A549 (cell line): ENCODE measurements around the gene L3MBTL4. TPM values are rescaled to one million over a fixed set of nuclear protein-coding genes. Genes with fewer than 3 reads are reported as not detected.

Source experiments
- ATAC-seq, 2 experiments: fragments of 200-7000 bp in 1 of 2; fragments of >200 bp in 1 of 2; cut with Nextera tagmentation in 1 of 2; cut with Tn5 transposase in 1 of 2; 3 replicates each; pipeline versions ENCODE4 v1.8.0 to v1.9.1; 2018 to 2020; ENCODE audit warnings: mild to moderate bottlenecking in 1 of 2, moderate library complexity in 1 of 2
- CTCF ChIA-PET: fragments of 300-600 bp; sonication (Branson Sonifier 250); formaldehyde crosslinking; extraction: SDS; loops from one replicate; lab custom pipeline; 2021; ENCODE audit warnings: antibody characterized with exemption, inconsistent platforms; lab: Yijun Ruan, JAX
- POLR2A ChIA-PET: fragments of 350-600 bp; formaldehyde crosslinking; extraction: SDS; loops from one replicate; lab custom pipeline; 2021; ENCODE audit warnings: antibody characterized with exemption, inconsistent platforms; lab: Yijun Ruan, JAX
- DNase-seq, 2 experiments: peaks; one replicate each; pipeline versions ENCODE4 v3.0.0 to v3.0.0-alpha.2; 2011 to 2016; ENCODE audit warnings: low read depth in 1 of 2, low spot score in 1 of 2
- FAIRE-seq: peaks from 2 replicates; lab custom pipeline; 2011; peaks lifted over from hg19 to GRCh38; lab: Jason Lieb, UNC
- H3K27ac ChIP-seq, 2 experiments: fragments of >200 bp; sonication (Bioruptor Twin); formaldehyde crosslinking; 3 replicates each; pipeline ENCODE4 v1.5.1; 2016 to 2017
- H3K4me1 ChIP-seq: fragments of >200 bp; sonication (Bioruptor Twin); formaldehyde crosslinking; 3 replicates; pipeline ENCODE4 v1.6.1; 2016
- H3K4me2 ChIP-seq: fragments of >200 bp; sonication (Bioruptor Twin); formaldehyde crosslinking; 3 replicates; pipeline ENCODE4 v1.6.1; 2016
- H3K4me3 ChIP-seq: fragments of >200 bp; sonication (Bioruptor Twin); formaldehyde crosslinking; 3 replicates; pipeline ENCODE4 v1.5.1; 2016
- H3K9me3 ChIP-seq: fragments of >200 bp; sonication (Bioruptor Twin); formaldehyde crosslinking; 3 replicates; pipeline ENCODE4 v1.6.1; 2016
- BCL3 ChIP-seq: fragments of >200 bp; sonication (Bioruptor Twin); formaldehyde crosslinking; IDR thresholded peaks from 3 replicates; pipeline ENCODE4 v1.6.1; 2016
- CHD4 ChIP-seq: fragments of 200-600 bp; sonication (generic); IDR thresholded peaks from 2 replicates; pipeline ENCODE4 v1.6.1; 2016; ENCODE audit warnings: antibody characterized with exemption, mild to moderate bottlenecking, borderline replicate concordance
- ELK1 ChIP-seq: fragments of 150-350 bp; IDR thresholded peaks from 2 replicates; pipeline ENCODE4 v1.6.1; 2014; ENCODE audit warnings: low read depth, mild to moderate bottlenecking, low read length
- GATA3 ChIP-seq: IDR thresholded peaks from 2 replicates; pipeline ENCODE4 v1.6.1; 2012; ENCODE audit warnings: borderline replicate concordance
- HOXA7 ChIP-seq: fragments of 250-450 bp; sonication (Bioruptor Pico); IDR thresholded peaks from 2 replicates; pipeline ENCODE4 v1.5.0; 2020; ENCODE audit warnings: mild to moderate bottlenecking, moderate library complexity
- JUNB ChIP-seq: fragments of >200 bp; sonication (Bioruptor Twin); formaldehyde crosslinking; IDR thresholded peaks from 2 replicates; pipeline ENCODE4 v1.6.1; 2016
- KDM5A ChIP-seq: fragments of 200-600 bp; sonication (generic); IDR thresholded peaks from 2 replicates; pipeline ENCODE4 v1.6.1; 2016; ENCODE audit warnings: antibody characterized with exemption, mild to moderate bottlenecking
- MYC ChIP-seq: IDR thresholded peaks from 2 replicates; pipeline ENCODE4 v1.6.1; 2012; ENCODE audit warnings: mild to moderate bottlenecking, inconsistent platforms, low read length, improper control_type of control experiment, borderline replicate concordance
- NPAS2 ChIP-seq: fragments of 250-450 bp; sonication (Bioruptor Pico); IDR thresholded peaks from 2 replicates; pipeline ENCODE4 v1.8.0; 2022; ENCODE audit warnings: mild to moderate bottlenecking, moderate library complexity, borderline replicate concordance
- RAD21 ChIP-seq, 2 experiments: fragments of >200 bp in 1 of 2; sonication (Bioruptor Twin) in 1 of 2; formaldehyde crosslinking in 1 of 2; IDR thresholded peaks in 1 of 2; conservative IDR thresholded peaks in 1 of 2; 2 replicates in 1 of 2; 3 replicates in 1 of 2; pipeline ENCODE4 v1.6.1; 2012 to 2018; ENCODE audit warnings: inconsistent platforms in 1 of 2
- RCOR1 ChIP-seq: fragments of 150-350 bp; IDR thresholded peaks from 2 replicates; pipeline ENCODE4 v1.6.1; 2014; ENCODE audit warnings: antibody characterized with exemption, low read length, low read depth
- REST ChIP-seq: fragments of 200-600 bp; sonication (generic); IDR thresholded peaks from 2 replicates; pipeline ENCODE4 v1.6.1; 2016; ENCODE audit warnings: antibody characterized with exemption, mild to moderate bottlenecking, moderate library complexity
- SMC3 ChIP-seq: fragments of >200 bp; sonication (Bioruptor Twin); formaldehyde crosslinking; IDR thresholded peaks from 3 replicates; pipeline ENCODE4 v1.6.1; 2018; ENCODE audit warnings: inconsistent platforms
- TFCP2L1 ChIP-seq: fragments of 250-450 bp; sonication (Bioruptor Pico); IDR thresholded peaks from 2 replicates; pipeline ENCODE4 v1.5.0; 2021; ENCODE audit warnings: mild to moderate bottlenecking
- TP53 ChIP-seq: fragments of 250-450 bp; sonication (Bioruptor Pico); IDR thresholded peaks from 2 replicates; pipeline ENCODE4 v1.5.0; 2021; ENCODE audit warnings: mild to moderate bottlenecking, moderate library complexity
- ZNF302 ChIP-seq: fragments of 250-450 bp; sonication (Bioruptor Pico); IDR thresholded peaks from 2 replicates; pipeline ENCODE4 v1.9.0; 2021; ENCODE audit warnings: inconsistent platforms, mild to moderate bottlenecking, moderate library complexity
- ZSCAN20 ChIP-seq: fragments of 250-450 bp; sonication (Bioruptor Pico); IDR thresholded peaks from 2 replicates; pipeline ENCODE4 v1.8.0; 2022; ENCODE audit warnings: mild to moderate bottlenecking, moderate library complexity
- WGBS: methylation state at CpG from one replicate; pipeline ENCODE4 v1.1.6; 2017; ENCODE audit errors: missing lambda C conversion rate; 5-methylcytosine and 5-hydroxymethylcytosine counted together
- polyA plus RNA-seq, 4 experiments: library from polyadenylated mRNA; depleted of rRNA in 3 of 4; stranded (reverse); fragments of >200 nt; fragmentation: RNase III in 1 of 4; extraction: RNeasy Plus Mini Kit Qiagen cat#74134 plus additional on column Dnase treatment in 1 of 4; gene quantifications; 2 replicates in 3 of 4; 3 replicates in 1 of 4; pipeline ENCODE4 v1.2.3, GENCODE V29; 2011 to 2017

L3MBTL4 gene
- polyA plus RNA-seq, 2 of the 4 experiments (the other 2 are of a cell fraction), result 0.03 to 0.06 TPM

- TF ChIP-seq CHD4 (no peak), RCOR1 (no peak)
Measured at GRCh38 chr18:6434987-6435709, 20.4 kb upstream of the L3MBTL4 start (continued).

- DNase-seq, result no peak
- ATAC-seq, result no peak
- TF ChIP-seq GATA3 (no peak), TFCP2L1 (CRISPR knock-in tag) (no peak), ELK1 (no peak), ZNF302 (CRISPR knock-in tag) (no peak), HOXA7 (CRISPR knock-in tag) (no peak)
- FAIRE-seq, result no peak
- WGBS, result 2% methylated on average over 5 of the region's 5 CpGs
- ChIA-PET CTCF (no interaction called here), POLR2A (no interaction called here)
- Histone ChIP-seq H3K4me3 (no peak overlapping the region), H3K4me2 (0 out of 3 replicates have a peak overlapping the region, but pooled peaks have one; percentile 19), H3K9me3 (no peaks in the 10 kb centered on the region), H3K27ac (no peak overlapping the region), H3K4me1 (no peaks in the 10 kb centered on the region)
Measured at GRCh38 chr18:6434481-6434880, 19.8 kb upstream of the L3MBTL4 start.

GRCh38 chr18:6431659-6432318 lies 17.1 kb upstream of the L3MBTL4 start:
- POLR2A ChIA-PET, result no interaction called here
- TF ChIP-seq JUNB (no peak), TP53 (CRISPR knock-in tag) (no peak), CHD4 (no peak), REST (no peak), KDM5A (no peak), NPAS2 (CRISPR knock-in tag) (no peak), MYC (no peak), SMC3 (no peak), RAD21 (conservative IDR thresholded peaks at IDR 0.05 in 1 of 2, IDR thresholded peaks at IDR 0.05 in 1 of 2) (no peak), ZNF302 (CRISPR knock-in tag) (no peak), BCL3 (no peak), ZSCAN20 (CRISPR knock-in tag) (no peak), ELK1 (no peak)
- CTCF ChIA-PET, result no interaction called here
- H3K9me3 ChIP-seq, result no peaks in the 10 kb centered on the region
- ATAC-seq, result no peak
- no peak overlapping the region for H3K27ac ChIP-seq
- WGBS, result 40% methylated on average over 19 of the region's 19 CpGs
- no peak overlapping the region for H3K4me2 ChIP-seq
- FAIRE-seq, result no peak
- H3K4me1 ChIP-seq, result no peaks in the 10 kb centered on the region
- H3K4me3 ChIP-seq, result no peak overlapping the region
- DNase-seq, result no peak
